ENCODE measurements around the gene ZG16B.

GRCh38 chr16:2825906-2826305, 4.2 kb upstream of the ZG16B start:
- no peak for TF ChIP-seq NR1H2 (CRISPR knock-in tag; IDR thresholded peaks at IDR 0.05)
- no peak for TF ChIP-seq IRF2 (CRISPR knock-in tag; IDR thresholded peaks at IDR 0.05; ENCODE audit: borderline replicate concordance, low read depth)
- no peak for TF ChIP-seq CTCF (IDR thresholded peaks at IDR 0.05)
- no peak for TF ChIP-seq ZNF232 (CRISPR knock-in tag; IDR thresholded peaks at IDR 0.05)
- TF ChIP-seq NFE2L1 (CRISPR knock-in tag; IDR thresholded peaks at IDR 0.05): no peak
- no peak for TF ChIP-seq ATF2 (CRISPR knock-in tag; IDR thresholded peaks at IDR 0.05; ENCODE audit: borderline replicate concordance, low read depth)
- no peak for TF ChIP-seq STAT6 (CRISPR knock-in tag; conservative IDR thresholded peaks at IDR 0.05; ENCODE audit: low read depth)
- TF ChIP-seq TCF7 (CRISPR knock-in tag; IDR thresholded peaks at IDR 0.05; ENCODE audit: low read depth): no peak
- no peak for TF ChIP-seq MAX (CRISPR knock-in tag; IDR thresholded peaks at IDR 0.05)
- no peak for TF ChIP-seq USF2 (CRISPR knock-in tag; IDR thresholded peaks at IDR 0.05)
- TF ChIP-seq ZNF512 (CRISPR knock-in tag; IDR thresholded peaks at IDR 0.05; ENCODE audit: borderline replicate concordance): no peak
- no peak for TF ChIP-seq USF1 (CRISPR knock-in tag; IDR thresholded peaks at IDR 0.05)

Measured in WTC11 (cell line).